Esophagus muscularis mucosa (tissue), 4 donors: Measurements from ENCODE around the gene PRR23E. TPM values are rescaled to one million over a fixed set of nuclear protein-coding genes. Genes with fewer than 3 reads are reported as not detected.

ENCODE experiments used
- DNase-seq: peaks from one replicate; pipeline ENCODE4 v3.0.0-alpha.2; 2017; ENCODE audit errors: extremely low spot score
- H3K27ac ChIP-seq, 4 donors: fragments of 200-600 bp; sonication (generic); replicated peaks in 1 of 4; 1 replicate in 3 of 4; 2 replicates in 1 of 4; pipeline ENCODE4 v1.5.1; 2016 to 2019; ENCODE audit warnings: mild to moderate bottlenecking in 1 of 4
- H3K27me3 ChIP-seq, 4 donors: fragments of 200-600 bp; sonication (generic); one replicate each; pipeline versions ENCODE4 v1.5.1 to v1.6.0; 2016 to 2019
- H3K36me3 ChIP-seq, 4 donors: fragments of 200-600 bp; sonication (generic); one replicate each; pipeline ENCODE4 v1.5.1; 2016 to 2019
- H3K4me1 ChIP-seq, 4 donors: fragments of 200-600 bp; sonication (generic); one replicate each; pipeline ENCODE4 v1.5.1; 2016 to 2019
- H3K4me3 ChIP-seq, 4 donors: fragments of 200-600 bp; sonication (generic); 1 replicate in 2 of 4; 2 replicates in 2 of 4; pipeline ENCODE4 v1.5.1; 2016 to 2019; ENCODE audit warnings: mild to moderate bottlenecking in 4 of 4, moderate library complexity in 1 of 4
- H3K9me3 ChIP-seq, 4 donors: fragments of 200-600 bp; sonication (generic); 1 replicate in 3 of 4; 2 replicates in 1 of 4; pipeline ENCODE4 v1.5.1; 2016 to 2019
- CTCF ChIP-seq, 3 experiments: fragments of 200-600 bp in 2 of 3; fragments of 450-650 bp in 1 of 3; sonication (generic) in 2 of 3; IDR thresholded peaks; one replicate each; pipeline ENCODE4 v1.5.1; 2017 to 2019; ENCODE audit warnings: antibody characterized with exemption in 3 of 3, mild to moderate bottlenecking in 2 of 3, moderate library complexity in 1 of 3
- EP300 ChIP-seq: sonication (generic); formaldehyde crosslinking; IDR thresholded peaks from one replicate; pipeline ENCODE4 v1.6.1; 2017; ENCODE audit warnings: antibody characterized with exemption
- POLR2A ChIP-seq: fragments of 450-650 bp; IDR thresholded peaks from one replicate; pipeline ENCODE4 v1.6.1; 2017; ENCODE audit warnings: antibody characterized with exemption, moderate library complexity, mild to moderate bottlenecking, low read depth
- POLR2AphosphoS5 ChIP-seq, 2 donors: sonication (generic); formaldehyde crosslinking; IDR thresholded peaks; one replicate each; pipeline ENCODE4 v1.6.1; 2017; ENCODE audit warnings: antibody characterized with exemption in 2 of 2
- WGBS: methylation state at CpG from one replicate; pipeline ENCODE4 v1.1.5; 2018; 5-methylcytosine and 5-hydroxymethylcytosine counted together
- intact Hi-C: fragments of 100-400 bp; cut with DNase I; formaldehyde crosslinking; loops from one replicate; pipeline ENCODE4 v1.15.1; 2023
- total RNA-seq, 4 donors: library from RNA; depleted of rRNA; stranded (reverse); fragments of >200 nt; gene quantifications; one replicate each; pipeline versions ENCODE4 v1.1.0 to v1.2.1, GENCODE V29; 2016

Gene PRR23E
- total RNA-seq, 4 donors from 2014 or later = not detected

GRCh38 chr3:127174284-127174683, 18.6 kb upstream of the PRR23E start:
- intact Hi-C loops = no loop called here
- peak; percentile 62 for DNase-seq
- TF ChIP-seq EP300 = no peak
- TF ChIP-seq POLR2A = no peak
- TF ChIP-seq POLR2AphosphoS5 (IDR thresholded peaks at IDR 0.05) = no peak
- TF ChIP-seq CTCF (IDR thresholded peaks at IDR 0.05) = no peak

GRCh38 chr3:127174715-127175140, 18.2 kb upstream of the PRR23E start:
- DNase-seq = peak; percentile 68
- no CpG with 5 or more reads among the region's 2 CpGs for WGBS
- H3K36me3 ChIP-seq = no peaks in the 10 kb centered on the region
- TF ChIP-seq EP300 (no peak), POLR2A (no peak), POLR2AphosphoS5 (IDR thresholded peaks at IDR 0.05) (no peak), CTCF (IDR thresholded peaks at IDR 0.05) (no peak)
- H3K4me3 ChIP-seq = no peak overlapping the region
- H3K27me3 ChIP-seq = peaks cover 0 to 43% (median 0%) of the 10 kb centered on the region in 4 donors
- H3K9me3 ChIP-seq = no peaks in the 10 kb centered on the region
- H3K4me1 ChIP-seq = peaks cover 0 to 7% (median 6%) of the 10 kb centered on the region in 4 donors
- intact Hi-C loops = loop anchor here (5.0 kb wide), 1 partner anchor 422 kb away; no protein-coding TSS in a partner anchor
- no peak overlapping the region for H3K27ac ChIP-seq

More at GRCh38 chr3:127174284-127174683, 18.6 kb upstream of the PRR23E start:
- no peak overlapping the region for H3K27ac ChIP-seq
- no peaks in the 10 kb centered on the region for H3K9me3 ChIP-seq
- H3K4me1 ChIP-seq = peaks cover 0 to 7% (median 6%) of the 10 kb centered on the region in 4 donors
- H3K27me3 ChIP-seq = peaks cover 0 to 46% (median 0%) of the 10 kb centered on the region in 4 donors
- H3K36me3 ChIP-seq = no peaks in the 10 kb centered on the region
- WGBS = 68% methylated on average over 3 of the region's 4 CpGs
- H3K4me3 ChIP-seq = no peak overlapping the region

DNA sequence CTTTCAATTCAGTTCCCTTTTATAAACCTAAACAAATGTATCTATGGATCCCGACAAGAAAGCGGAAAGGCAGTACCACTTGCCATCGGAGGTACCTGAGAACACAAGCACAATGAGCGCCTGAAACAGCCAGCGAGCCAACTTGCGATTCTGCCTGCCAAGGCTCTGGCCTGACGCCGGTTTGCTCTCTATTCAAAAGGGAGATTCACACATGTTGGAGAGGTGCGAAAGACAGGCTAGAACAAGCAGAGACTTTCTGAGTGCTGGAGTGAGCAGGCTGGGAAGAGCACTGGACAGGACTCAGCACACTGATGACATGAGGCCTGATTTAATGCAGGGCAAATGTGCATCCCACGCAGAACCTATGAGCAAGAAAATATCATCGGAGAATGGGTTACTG, 17.7 kb upstream of the PRR23E start:
- no peak overlapping the region for H3K27ac ChIP-seq
- no peak overlapping the region for H3K4me3 ChIP-seq
- H3K36me3 ChIP-seq = no peaks in the 10 kb centered on the region
- H3K9me3 ChIP-seq = no peaks in the 10 kb centered on the region
- TF ChIP-seq EP300 (no peak), POLR2A (no peak), POLR2AphosphoS5 (IDR thresholded peaks at IDR 0.05) (no peak), CTCF (IDR thresholded peaks at IDR 0.05) (no peak)
- H3K27me3 ChIP-seq = peaks cover 0 to 41% (median 0%) of the 10 kb centered on the region in 4 donors
- WGBS = 89% methylated on average over 11 of the region's 11 CpGs
- peaks cover 0 to 7% (median 6%) of the 10 kb centered on the region in 4 donors for H3K4me1 ChIP-seq
- DNase-seq = peak; percentile 79
- intact Hi-C loops = loop anchor here (5.0 kb wide), 1 partner anchor 423 kb away; no protein-coding TSS in a partner anchor

- intact Hi-C loops = loop anchor here (5.0 kb wide), 1 partner anchor 425 kb away; no protein-coding TSS in a partner anchor
- no peak overlapping the region for H3K4me3 ChIP-seq
- peak; percentile 25 to 27 (median 26) for TF ChIP-seq CTCF (IDR thresholded peaks at IDR 0.05)
- no peak for TF ChIP-seq EP300
- TF ChIP-seq POLR2A = no peak
- TF ChIP-seq POLR2AphosphoS5 (IDR thresholded peaks at IDR 0.05) = no peak
- H3K27me3 ChIP-seq = peaks cover 0 to 21% (median 0%) of the 10 kb centered on the region in 4 donors
- peaks cover 0 to 7% (median 6%) of the 10 kb centered on the region in 4 donors for H3K4me1 ChIP-seq
- H3K27ac ChIP-seq = no peak overlapping the region
- H3K9me3 ChIP-seq = no peaks in the 10 kb centered on the region
- H3K36me3 ChIP-seq = no peaks in the 10 kb centered on the region
- WGBS = 63% methylated on average over 1 of the region's 1 CpG
- DNase-seq = no peak
Measured at GRCh38 chr3:127177226-127177625, 15.7 kb upstream of the PRR23E start.

DNA sequence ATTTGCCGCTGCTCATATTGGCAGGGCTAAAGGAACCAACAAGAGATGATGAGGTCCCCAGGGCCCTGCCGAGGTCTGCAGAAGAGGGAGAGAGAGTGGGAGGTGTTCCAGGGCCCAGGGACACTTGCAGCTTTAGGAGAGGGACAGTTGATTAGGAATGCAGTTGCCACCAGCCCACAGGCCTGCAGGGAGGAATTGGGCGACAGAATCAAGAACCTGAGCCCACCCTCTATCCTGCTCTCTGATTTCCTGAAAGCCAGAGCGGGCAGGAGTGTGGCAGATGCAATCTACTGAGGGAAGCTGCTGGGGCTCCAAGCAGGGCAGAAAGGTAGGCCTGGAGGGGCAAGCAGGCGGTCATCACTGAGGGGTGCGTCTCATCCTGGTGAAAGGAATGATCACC, 12.1 kb upstream of the PRR23E start:
- H3K27me3 ChIP-seq = no peaks in the 10 kb centered on the region
- TF ChIP-seq POLR2A (no peak), CTCF (IDR thresholded peaks at IDR 0.05) (no peak)
- no peaks in the 10 kb centered on the region for H3K36me3 ChIP-seq
- no peaks in the 10 kb centered on the region for H3K9me3 ChIP-seq
- peak; percentile 84 for DNase-seq
- WGBS = 88% methylated on average over 6 of the region's 6 CpGs
- H3K4me1 ChIP-seq = no peaks in the 10 kb centered on the region
- no peak overlapping the region for H3K4me3 ChIP-seq
- no peak overlapping the region for H3K27ac ChIP-seq
- intact Hi-C loops = no loop called here
